UCSD-AML1 (cell line): ENCODE results near the gene ADGRG2.
"Not testable (repeated sequence)": the region's sequence is repeated elsewhere in the genome, so short reads cannot be mapped to it uniquely, and the experiment has no call there.

Experiments
- DNase-seq: peaks from one replicate; lab custom pipeline; 2025; ENCODE audit not compliant: unreplicated experiment; lab: John Stamatoyannopoulos, UW

ADGRG2 gene

DNA sequence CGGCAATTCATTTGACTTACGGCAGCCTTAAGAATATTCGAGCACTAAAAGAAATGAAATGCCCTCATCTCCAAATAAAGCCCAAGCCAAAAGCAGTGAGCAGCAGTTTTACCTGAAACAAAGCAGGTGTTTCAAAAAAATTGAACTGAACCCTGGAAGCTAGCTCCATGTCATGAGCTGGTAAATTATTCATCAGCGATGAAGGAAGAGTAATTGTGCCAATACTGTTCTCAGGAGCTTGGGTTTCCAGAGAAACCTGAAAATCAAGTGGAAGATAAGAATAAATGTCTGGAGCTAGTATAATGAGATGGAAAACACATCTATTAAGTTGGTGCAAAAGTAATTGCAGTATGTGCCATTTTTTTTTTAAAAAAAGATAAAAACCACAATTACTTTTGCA, 114.4 kb downstream of the ADGRG2 start:
- DNase-seq, result no peak

DNA sequence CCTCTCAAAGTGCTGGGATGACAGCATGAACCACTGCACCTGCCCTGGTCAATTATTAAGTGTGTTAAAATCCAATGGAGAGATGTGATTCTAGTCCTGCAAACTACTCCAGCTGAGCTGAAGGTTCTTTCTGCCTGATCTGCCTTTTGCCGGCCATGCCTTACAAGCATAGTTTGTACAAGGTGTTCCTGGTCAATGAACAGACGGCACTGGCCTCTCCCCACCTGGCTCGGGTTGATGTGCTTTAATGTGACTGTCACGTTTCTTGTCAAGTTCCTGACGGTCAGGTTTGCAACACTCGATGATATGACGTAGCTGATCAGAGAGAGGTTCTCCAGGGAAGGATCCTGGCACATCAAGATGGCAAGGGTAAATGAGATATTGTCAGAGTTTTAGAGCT, 115.3 kb downstream of the ADGRG2 start:
- DNase-seq, result no peak

DNA sequence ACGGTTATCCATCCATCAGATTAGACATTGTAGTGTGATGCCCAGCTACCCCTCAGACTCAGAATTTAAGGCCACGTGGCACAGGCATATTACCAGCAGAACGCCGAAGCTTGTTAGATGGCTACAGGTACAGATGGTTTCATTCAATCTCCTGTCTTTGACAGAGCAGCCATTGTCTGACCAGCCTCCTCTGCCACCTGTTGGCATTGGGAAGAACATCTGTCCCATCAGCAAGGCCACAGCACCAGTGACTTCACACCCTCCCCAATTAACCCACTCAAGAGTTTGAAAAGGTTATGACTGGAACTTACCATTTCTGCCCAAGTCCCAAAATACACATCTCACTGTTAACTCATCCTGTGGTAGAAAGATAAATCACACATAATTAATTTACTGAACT, 116.4 kb downstream of the ADGRG2 start:
- no peak for DNase-seq

DNA sequence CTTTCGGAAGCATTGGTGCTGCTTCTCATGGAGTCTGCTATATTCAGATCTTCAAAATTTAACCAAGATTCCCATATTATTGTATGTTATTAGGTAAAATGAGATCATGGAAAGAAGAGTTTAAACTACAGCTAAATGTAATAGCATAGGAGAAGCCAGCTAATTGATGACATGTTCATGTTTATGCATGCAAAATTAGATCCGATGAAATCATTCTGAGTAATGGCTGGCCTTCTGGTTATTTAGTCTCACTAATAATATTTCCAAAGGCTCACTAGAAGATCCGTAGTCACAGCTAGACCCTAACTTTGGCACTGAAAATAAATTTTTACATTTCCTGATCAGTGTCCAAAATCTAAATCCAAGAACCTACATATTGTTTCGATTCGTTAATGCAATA, 118.5 kb downstream of the ADGRG2 start:
- DNase-seq, result no peak

DNA sequence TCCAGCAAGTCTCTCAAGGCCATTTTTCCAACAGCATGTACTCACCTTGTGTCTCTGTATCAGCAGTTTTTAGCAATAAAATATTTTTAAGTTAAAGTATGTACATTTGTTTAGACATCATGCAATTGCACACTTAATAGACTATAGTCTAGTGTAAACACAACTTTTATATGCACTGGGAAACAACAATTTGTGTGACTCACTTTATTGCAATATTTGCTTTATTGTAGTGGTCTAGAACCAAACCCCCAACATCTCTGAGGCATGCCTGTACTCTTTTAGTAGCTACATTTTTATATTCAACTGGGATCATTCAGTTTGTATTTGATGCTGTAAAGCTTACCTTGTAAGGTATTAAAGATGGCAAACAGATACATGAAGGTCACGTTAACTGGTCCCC, 123.6 kb downstream of the ADGRG2 start:
- no peak for DNase-seq

DNA sequence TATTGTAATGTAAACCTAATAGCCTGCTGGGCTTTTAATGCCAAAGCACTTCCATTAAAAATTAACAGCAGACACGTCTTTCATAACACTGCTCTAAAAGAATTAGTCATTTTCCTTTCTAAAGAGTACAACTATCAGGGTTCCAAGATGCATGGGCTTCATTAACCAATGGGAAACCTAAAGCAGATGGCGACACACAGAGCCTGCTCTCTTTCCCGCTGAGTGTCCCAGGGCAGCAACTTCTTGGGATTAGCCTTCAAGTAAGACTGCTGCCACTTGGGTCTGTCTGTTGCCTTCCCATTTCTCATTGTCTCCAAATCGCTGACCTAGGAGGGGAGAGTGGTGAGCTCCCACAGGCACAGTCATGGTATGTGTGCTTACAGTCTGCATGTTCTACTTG, 124.4 kb downstream of the ADGRG2 start:
- DNase-seq, result no peak

DNA sequence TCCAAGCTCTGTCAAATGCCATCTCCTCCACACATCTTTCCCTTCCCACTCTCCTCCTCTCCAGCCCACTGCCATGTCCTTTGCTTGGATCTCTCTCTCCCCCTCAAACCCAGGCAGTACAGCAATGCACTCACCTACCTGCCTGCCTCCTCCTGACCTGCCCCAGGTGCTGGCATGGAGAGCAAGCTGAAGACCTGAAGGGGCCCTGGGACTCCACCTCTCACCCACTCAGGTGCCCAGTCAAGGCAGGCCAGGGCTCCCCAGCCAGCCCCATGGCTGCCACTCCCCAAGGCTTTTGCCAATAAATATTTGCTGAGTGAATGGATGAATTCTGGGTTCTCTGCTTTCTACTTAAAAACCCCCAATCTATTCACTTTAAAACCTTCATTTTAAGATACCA, 125.7 kb downstream of the ADGRG2 start:
- DNase-seq, result no peak

DNA sequence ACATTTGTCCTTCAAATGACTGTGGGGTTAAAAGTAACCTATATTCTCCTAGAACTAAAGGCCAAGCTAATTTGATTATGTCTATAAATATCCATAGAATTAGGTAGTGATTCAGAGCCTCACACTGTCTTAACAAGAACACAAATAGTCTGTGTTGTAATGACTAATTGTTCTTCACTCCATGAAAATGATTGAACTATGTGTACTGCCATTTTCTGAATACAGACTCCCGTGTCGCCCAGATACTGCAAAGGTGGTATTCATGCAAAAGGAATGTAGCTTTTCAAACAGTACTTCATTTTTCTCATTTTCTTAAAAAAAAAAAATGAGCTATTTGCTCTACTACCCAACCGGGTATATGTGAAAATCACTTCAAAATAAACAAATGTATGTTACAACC, 127.0 kb downstream of the ADGRG2 start:
- no peak for DNase-seq

DNA sequence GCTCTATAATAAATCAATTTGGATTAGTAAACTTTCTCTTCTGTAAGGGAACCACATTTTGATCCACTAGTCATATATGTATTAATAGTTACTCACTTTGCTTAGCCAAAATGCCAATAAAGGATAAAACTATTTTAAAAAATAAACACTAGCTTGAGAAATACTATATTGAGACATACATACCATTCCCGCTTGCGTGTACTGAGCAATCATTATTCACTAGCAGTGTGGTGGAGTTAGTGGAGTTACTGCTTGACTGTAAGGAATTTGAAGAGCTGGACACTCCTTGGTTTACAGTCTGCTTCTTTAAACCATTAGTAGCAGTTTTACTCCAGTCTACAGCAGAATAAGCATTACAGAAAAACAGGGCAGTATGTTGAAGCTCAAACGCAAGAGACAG, 127.6 kb downstream of the ADGRG2 start:
- no peak for DNase-seq

DNA sequence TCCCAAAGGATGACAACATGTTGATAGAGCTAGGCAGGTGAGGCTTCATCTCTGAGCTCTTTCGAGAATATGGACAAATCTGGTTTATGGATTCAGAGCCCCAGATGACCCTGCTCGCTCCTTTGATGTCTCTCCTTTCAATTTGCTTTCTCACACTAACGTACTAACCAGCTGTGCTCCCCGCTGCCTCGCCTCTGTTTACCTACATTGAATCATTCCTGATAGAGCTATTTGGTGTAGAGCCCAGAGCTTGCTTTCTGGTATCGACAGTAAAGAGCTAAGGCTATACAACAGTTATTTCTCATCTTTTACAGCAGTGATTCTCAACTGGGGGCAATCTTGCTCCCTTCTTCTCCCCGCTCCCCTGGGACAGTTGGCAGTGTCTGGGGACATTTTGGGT, 129.4 kb downstream of the ADGRG2 start:
- DNase-seq, result no peak

DNA sequence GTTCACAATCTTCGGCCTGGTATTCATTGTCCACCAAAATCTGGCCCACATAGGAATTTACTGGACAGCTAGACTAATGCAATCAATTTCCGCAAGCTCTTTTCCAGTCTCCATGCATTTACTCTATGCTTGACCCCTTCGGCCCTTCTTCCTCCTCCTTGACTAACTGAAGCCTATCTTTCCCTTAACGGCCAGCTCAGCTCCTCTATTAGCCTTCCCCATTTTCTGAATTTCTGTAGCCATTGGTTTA, 137.2 kb downstream of the ADGRG2 start:
- DNase-seq, result no peak

DNA sequence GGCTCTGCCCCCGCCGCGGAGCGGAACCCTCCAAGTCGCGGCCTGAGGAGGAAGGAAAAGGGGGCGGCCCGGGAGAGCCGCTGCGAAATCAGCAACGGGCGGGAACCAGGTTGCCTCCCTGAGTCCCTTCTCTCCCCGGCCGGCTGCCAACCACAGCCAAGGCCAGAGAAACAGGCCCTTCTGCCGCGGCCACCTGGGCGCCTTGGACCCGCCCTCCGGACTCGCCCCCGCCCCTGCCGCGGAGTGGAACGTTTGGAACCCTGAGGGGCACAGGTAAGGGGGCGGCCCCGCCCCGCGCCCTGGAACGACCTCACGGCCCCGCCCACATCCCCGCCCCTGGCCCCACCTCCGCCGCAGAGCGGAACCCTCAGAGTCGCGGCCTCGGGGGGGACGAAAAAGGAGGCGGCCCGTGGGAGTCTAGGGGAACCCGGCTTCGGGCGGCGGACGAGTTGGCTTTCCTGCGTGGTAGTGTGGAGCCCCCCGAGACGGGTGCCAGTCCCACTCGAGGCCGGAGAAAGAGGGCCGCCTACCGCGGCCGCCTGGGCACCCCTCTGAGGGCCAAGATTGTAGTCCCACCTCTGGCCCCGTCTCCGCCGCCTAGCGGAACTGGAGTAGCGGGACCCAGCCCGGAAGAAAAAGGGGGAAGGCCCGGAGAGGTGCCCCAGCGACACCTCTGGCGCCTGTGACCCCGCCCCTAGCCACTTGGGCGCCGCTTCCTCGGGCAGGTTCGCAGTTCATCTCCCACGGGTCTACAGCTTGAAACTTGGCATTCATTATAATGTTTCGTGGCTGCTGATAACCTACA, 137.7 kb downstream of the ADGRG2 start:
- peak; percentile 86 for DNase-seq

DNA sequence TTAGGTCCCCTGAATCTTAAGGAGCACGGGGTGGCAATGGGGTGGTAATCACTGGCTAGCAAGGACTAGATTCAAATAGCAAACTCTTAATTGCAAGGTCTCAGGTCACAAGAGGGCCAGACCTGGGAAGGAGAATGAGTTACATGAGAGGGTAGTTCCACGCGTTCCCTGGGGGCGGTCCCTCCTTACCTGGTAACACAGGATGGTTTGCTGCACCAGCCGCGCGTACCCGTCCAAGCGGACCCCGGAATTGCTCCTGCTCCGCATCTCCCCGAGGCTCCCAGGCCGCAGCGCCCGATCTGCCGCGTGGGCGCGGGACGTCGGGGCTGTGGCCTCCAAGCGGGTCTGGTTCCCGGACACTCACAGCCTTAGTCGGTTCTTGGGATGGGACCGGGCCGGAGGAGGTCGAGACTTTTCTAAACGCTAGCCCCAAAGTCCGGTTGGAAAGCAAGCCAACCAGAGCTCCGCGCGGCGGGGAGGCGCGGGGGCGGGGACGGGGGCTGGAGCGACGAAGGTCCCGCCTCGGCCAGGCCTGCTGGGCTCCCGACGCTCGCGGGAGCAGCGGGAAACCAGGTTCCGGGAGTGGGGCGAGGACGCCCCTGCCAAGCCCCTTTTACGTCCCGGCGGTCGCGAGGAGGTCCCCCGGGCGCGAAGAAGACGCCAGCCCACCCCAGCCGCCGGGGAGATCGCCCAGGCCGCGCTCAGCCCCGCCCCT, 138.4 kb downstream of the ADGRG2 start, which contains the start of gene PHKA2:
TSS of gene PHKA2 (minus strand) at position 449 of the 715 bp plus-strand sequence. CDS start at position 267, 182 bp downstream.
- DNase-seq, result peak; percentile 79

DNA sequence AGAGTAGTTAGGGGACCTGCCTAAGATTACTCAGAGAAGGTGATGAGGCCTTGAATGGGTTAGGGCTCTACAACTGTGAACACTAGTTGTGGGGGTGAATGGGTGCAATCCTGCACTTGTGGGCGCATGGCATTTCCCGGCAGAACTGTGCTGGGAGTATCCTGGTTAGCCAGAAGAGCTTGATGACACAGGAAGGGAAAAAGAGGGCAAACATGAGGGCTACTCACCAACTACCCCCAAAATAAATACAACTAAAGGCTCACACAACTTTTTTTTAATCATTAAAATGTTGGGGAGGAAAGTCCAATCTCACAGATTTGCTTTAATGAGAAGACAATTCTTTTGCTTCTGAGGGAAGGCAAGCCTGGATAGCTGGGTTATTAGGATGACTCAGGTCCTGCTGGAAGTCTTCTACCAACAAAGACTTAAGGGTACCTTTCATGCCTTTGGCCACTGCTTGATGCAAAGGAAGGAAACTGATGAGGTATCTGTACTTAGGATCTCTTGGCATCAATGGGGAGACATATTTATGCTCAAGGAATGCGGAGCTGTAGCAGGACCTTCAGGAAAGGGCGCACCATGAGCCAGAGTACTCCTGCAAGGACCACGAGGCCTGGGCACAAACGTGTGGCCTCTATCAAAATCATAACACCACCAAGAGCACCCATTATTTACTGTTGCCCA, 141.0 kb downstream of the ADGRG2 start:
- DNase-seq, result no peak

DNA sequence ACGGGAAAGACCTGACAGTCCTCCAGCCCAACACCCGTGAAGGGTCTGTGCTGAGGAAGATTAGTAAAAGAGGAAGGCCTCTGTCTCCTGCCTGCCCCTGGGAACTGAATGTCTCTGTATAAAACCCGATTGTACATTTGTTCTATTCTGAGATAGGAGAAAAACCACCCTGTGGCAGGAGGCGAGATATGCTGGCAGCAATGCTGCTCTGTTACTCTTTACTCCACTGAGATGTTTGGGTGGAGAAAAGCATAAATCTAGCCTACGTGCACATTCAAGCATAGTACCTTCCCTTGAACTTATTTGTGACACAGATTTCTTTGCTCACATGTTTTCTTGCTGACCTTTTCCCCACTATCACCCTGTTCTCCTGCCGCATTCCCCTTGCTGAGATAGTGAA, 142.0 kb downstream of the ADGRG2 start:
- not testable (repeated sequence) for DNase-seq

DNA sequence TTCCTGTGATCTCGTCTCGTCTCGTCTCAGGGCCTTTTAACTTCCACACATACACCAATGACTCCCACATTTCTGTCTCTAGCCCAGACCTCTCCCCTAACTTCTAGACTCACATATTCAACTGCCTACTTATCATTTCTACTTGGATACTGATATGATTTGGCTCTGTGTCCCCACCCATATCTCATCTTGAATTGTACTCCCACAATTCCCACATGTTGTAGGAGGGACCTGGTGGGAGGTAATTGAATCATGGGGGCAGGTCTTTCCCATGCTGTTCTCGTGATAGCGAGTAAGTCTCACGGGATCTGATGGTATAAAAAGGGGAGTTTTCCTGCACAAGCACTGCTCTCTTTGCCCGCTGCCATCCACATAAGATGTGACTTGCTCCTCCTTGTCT, 147.3 kb downstream of the ADGRG2 start:
- no peak for DNase-seq

DNA sequence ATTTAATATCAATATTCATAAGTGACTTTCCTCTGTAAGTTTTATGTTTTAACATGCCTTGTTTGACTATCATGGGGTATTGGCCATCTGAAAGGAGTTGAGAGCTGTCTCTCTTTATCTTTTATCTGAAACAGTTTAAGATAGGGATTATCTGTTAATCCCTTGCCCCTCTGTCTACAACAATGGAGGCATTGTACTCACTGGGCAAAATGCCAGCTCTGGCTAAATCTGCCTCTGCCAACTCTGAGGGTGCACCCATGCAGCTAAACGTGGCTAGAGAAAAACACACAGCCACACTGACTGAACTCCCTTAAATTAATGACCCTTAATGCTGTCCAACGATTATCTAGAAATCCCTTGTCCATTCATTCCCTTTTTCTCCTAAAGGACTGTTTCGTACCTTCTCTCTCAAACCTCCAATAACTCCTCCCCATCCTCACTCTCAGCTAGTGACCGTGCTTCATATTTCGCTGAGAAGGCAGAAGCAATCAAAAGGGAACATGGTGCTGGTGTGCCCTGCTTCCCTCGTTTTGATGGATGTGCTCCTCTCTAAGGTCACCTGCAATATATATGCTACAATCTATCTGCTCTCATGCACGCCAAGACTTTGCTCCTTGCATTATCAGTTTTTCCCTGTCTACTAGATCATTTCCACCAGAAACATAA, 148.6 kb downstream of the ADGRG2 start:
- no peak for DNase-seq

DNA sequence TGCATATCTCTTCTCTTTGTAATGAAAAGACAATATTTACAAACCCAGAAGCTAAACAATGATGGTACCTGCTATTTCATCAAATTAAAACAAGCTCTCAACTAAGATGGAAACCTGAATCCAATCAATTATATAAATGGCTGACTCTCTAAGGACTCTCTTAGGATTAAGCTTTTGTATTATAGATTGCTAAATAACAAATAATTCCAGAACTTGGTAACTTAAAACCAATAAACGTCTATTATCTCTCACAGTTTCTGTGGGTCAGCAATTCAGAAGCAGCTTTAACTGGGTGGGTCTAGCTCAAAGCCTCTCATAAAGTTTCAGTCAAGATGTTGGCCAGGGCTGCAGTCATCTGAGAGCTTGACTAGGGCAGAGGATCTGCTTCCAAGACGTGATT, 150.8 kb downstream of the ADGRG2 start:
- DNase-seq, result no peak

DNA sequence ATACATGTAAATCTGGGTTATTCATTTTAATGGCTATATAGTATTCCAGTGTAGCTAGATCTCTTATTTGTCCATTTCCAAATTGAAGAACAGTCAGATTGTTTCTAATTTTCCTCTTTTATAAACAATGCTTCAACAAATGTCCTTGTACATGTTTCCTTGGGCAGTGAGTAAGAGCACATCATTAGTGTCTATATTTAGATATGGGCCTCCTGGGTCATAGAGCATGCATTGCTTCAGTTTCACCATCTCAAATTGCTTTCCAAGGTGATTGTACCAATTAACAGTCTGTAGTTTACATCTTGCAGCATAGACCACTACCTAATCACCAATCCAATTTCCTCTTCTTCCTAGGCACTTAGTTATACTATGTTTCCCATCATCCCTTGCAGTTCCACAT, 151.8 kb downstream of the ADGRG2 start:
- no peak for DNase-seq

DNA sequence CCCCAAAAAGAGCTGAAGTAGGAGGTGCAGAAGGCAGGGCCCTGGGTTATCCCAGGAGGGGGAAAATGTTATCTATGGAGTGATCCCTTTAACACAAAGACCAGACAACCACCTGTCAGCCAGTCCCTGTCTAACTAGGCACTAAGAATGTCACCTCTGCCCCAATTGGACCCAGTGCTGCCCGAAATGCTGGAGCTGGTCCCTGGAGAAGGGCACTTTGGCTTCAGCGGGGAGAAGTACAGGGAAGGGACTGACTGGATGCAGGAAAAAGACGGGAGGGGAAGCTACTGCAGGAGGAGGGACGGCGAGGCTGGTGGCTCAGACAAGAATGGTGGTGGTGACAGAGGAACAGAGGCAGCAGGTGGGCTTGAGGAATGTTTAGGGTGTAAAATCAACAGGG, 155.6 kb downstream of the ADGRG2 start:
- DNase-seq, result no peak

DNA sequence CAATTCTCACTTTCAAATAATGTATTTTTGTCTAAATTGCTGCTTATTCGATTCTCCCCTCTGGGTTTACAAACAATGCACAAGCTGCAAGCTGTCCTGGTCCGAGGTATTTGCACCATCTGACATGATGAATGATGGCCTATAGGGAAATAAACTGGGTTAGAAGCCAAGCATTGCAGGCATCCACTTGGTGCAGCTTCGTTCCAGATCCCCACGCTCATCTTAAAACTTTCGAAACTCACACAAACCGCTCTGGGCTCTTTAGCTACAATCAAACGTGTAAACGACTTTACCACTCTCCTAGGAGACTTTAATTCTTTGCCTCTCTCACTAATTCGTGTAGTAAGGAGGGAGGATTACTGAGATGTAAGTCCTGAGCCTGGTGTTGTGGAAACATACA, 157.4 kb downstream of the ADGRG2 start:
- DNase-seq, result no peak

DNA sequence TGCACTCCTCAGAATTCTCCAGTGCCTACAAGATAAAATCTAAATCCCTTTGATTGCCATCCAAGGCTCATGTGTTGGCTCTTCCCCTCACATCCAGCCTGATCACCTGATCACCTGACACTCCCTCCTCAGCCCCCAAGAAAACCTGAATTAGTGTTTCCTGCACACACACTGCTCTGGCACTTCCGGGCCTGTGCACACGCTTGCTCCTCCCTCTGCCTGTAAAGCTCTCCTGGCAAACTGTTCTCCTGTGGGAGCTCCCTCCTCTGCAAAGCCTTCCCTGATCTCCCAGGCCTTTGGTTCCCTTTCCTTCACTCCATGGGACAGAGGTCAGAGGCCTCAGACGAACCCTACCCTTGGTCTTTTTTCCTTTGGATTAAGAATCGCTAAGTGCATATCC, 158.2 kb downstream of the ADGRG2 start:
- no peak for DNase-seq
